ENCODE data around the gene GRM8. TPM values are rescaled to one million over a fixed set of nuclear protein-coding genes. Genes with fewer than 3 reads are reported as not detected.
"Not testable (repeated sequence)": the region's sequence is repeated elsewhere in the genome, so short reads cannot be mapped to it uniquely, and the experiment has no call there.

GRM8 gene
- total RNA-seq, 3 donors from 2014 or later: not detected

- no peaks in the 10 kb centered on the region for H3K4me1 ChIP-seq
- TF ChIP-seq, protein P1, sequence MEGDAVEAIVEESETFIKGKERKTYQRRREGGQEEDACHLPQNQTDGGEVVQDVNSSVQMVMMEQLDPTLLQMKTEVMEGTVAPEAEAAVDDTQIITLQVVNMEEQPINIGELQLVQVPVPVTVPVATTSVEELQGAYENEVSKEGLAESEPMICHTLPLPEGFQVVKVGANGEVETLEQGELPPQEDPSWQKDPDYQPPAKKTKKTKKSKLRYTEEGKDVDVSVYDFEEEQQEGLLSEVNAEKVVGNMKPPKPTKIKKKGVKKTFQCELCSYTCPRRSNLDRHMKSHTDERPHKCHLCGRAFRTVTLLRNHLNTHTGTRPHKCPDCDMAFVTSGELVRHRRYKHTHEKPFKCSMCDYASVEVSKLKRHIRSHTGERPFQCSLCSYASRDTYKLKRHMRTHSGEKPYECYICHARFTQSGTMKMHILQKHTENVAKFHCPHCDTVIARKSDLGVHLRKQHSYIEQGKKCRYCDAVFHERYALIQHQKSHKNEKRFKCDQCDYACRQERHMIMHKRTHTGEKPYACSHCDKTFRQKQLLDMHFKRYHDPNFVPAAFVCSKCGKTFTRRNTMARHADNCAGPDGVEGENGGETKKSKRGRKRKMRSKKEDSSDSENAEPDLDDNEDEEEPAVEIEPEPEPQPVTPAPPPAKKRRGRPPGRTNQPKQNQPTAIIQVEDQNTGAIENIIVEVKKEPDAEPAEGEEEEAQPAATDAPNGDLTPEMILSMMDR (IDR thresholded peaks at IDR 0.05): no peak
- TF ChIP-seq POLR2AphosphoS5 (IDR thresholded peaks at IDR 0.05) (no peak), POLR2A (IDR thresholded peaks at IDR 0.05) (no peak)
- H3K27me3 ChIP-seq: no peaks in the 10 kb centered on the region
- intact Hi-C loops (cut with DNase I; ENCODE audit: low total_unique reads): no loop called here
- peaks cover 2 to 7% of the 10 kb centered on the region in 2 donors for H3K9me3 ChIP-seq
- no peak overlapping the region for H3K27ac ChIP-seq
- no peak for DNase-seq (ENCODE audit: low spot score in 2 of 2)
- no peaks in the 10 kb centered on the region for H3K36me3 ChIP-seq
- no peak overlapping the region for H3K4me3 ChIP-seq
Measured at GRCh38 chr7:126685596-126685995, 567.1 kb downstream of the GRM8 start.

- no peak overlapping the region for H3K4me3 ChIP-seq
- peaks cover 0 to 2% of the 10 kb centered on the region in 2 donors for H3K9me3 ChIP-seq
- H3K27ac ChIP-seq: no peak overlapping the region
- no peaks in the 10 kb centered on the region for H3K36me3 ChIP-seq
- TF ChIP-seq POLR2AphosphoS5 (IDR thresholded peaks at IDR 0.05) (no peak), POLR2A (IDR thresholded peaks at IDR 0.05) (no peak)
- TF ChIP-seq, protein P1 (IDR thresholded peaks at IDR 0.05): no peak
- no peaks in the 10 kb centered on the region for H3K27me3 ChIP-seq
- H3K4me1 ChIP-seq: no peaks in the 10 kb centered on the region
- intact Hi-C loops (cut with DNase I; ENCODE audit: low total_unique reads): no loop called here
- no peak for DNase-seq (ENCODE audit: low spot score in 2 of 2)
Measured at GRCh38 chr7:126685018-126685573, 567.6 kb downstream of the GRM8 start.

DNA sequence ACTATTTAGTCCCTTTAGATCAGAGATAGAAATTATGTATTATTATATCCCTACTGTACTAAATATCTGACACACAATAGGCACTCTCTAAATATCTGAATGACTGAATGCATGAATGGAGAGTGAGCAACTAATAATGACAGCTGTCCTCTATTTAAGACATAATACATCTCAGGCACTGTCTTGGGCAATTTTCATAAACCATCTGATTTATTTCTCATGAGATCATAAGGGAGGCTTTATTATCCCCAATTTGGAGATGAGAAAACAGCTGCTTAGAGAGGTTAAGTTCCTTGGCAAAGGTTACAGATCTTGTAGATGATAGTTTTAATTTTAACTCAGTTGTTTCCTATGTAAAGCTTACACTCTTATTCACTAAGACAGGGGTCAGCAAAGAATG, 570.6 kb downstream of the GRM8 start:
- Histone ChIP-seq H3K27me3 (no peaks in the 10 kb centered on the region), H3K9me3 (no peaks in the 10 kb centered on the region), H3K4me1 (no peaks in the 10 kb centered on the region), H3K36me3 (no peaks in the 10 kb centered on the region), H3K27ac (no peak overlapping the region), H3K4me3 (no peak overlapping the region)
- no peak for TF ChIP-seq POLR2A (IDR thresholded peaks at IDR 0.05)
- no peak for TF ChIP-seq POLR2AphosphoS5 (IDR thresholded peaks at IDR 0.05)
- TF ChIP-seq, protein P1 (IDR thresholded peaks at IDR 0.05): no peak
- no peak for DNase-seq (ENCODE audit: low spot score in 2 of 2)
- intact Hi-C loops (cut with DNase I; ENCODE audit: low total_unique reads): loop anchor here (5.0 kb wide), 1 partner anchor 210 kb away; no protein-coding TSS in a partner anchor

GRCh38 chr7:126668762-126669161, 584.0 kb downstream of the GRM8 start:
- H3K4me3 ChIP-seq; H3K4me1 ChIP-seq; H3K27me3 ChIP-seq; intact Hi-C loops (cut with DNase I; ENCODE audit: low total_unique reads); DNase-seq (ENCODE audit: low spot score in 2 of 2); H3K9me3 ChIP-seq; H3K27ac ChIP-seq; H3K36me3 ChIP-seq: not testable (repeated sequence)

GRCh38 chr7:126668367-126668752, 584.4 kb downstream of the GRM8 start:
- intact Hi-C loops (cut with DNase I; ENCODE audit: low total_unique reads): no loop called here
- no peaks in the 10 kb centered on the region for H3K4me1 ChIP-seq
- TF ChIP-seq, protein P1 (IDR thresholded peaks at IDR 0.05): no peak
- TF ChIP-seq POLR2A (IDR thresholded peaks at IDR 0.05): no peak
- TF ChIP-seq POLR2AphosphoS5 (IDR thresholded peaks at IDR 0.05): no peak
- H3K36me3 ChIP-seq: no peaks in the 10 kb centered on the region
- no peak for DNase-seq (ENCODE audit: low spot score in 2 of 2)
- H3K9me3 ChIP-seq: no peaks in the 10 kb centered on the region
- no peak overlapping the region for H3K27ac ChIP-seq
- H3K27me3 ChIP-seq: no peaks in the 10 kb centered on the region
- H3K4me3 ChIP-seq: no peak overlapping the region

Data from breast epithelium (tissue), 4 donors.